Urothelium cell line (cell line): ENCODE measurements around the gene RTTN.

Experiments
- DNase-seq: peaks from one replicate; pipeline ENCODE4 v3.0.0; 2011; ENCODE audit warnings: low spot score, mixed read lengths
- FAIRE-seq: peaks from 2 replicates; lab custom pipeline; 2011; peaks lifted over from hg19 to GRCh38; lab: Jason Lieb, UNC

The RTTN gene

GRCh38 chr18:70036168-70036567 is 169.3 kb downstream of the RTTN start:
- FAIRE-seq (no peak), DNase-seq (no peak)

GRCh38 chr18:70031221-70031620 is 174.3 kb downstream of the RTTN start:
- DNase-seq: no peak
- no peak for FAIRE-seq

GRCh38 chr18:70030728-70031127 is 174.8 kb downstream of the RTTN start:
- no peak for DNase-seq
- no peak for FAIRE-seq

GRCh38 chr18:70029163-70029562 is 176.3 kb downstream of the RTTN start:
- DNase-seq (no peak), FAIRE-seq (no peak)

GRCh38 chr18:70028734-70029133 is 176.8 kb downstream of the RTTN start:
- DNase-seq: no peak
- no peak for FAIRE-seq

- FAIRE-seq: no peak
- no peak for DNase-seq
These were observed 177.4 kb downstream of the RTTN start for GRCh38 chr18:70028084-70028483.

GRCh38 chr18:70025580-70025979 is 179.9 kb downstream of the RTTN start:
- DNase-seq: no peak
- no peak for FAIRE-seq

- no peak for DNase-seq
- no peak for FAIRE-seq
These were observed 180.7 kb downstream of the RTTN start for GRCh38 chr18:70024829-70025228.

- DNase-seq (no peak), FAIRE-seq (no peak)
These were observed 181.4 kb downstream of the RTTN start for GRCh38 chr18:70024093-70024492.

- no peak for FAIRE-seq
- DNase-seq: no peak
These were observed 182.9 kb downstream of the RTTN start for GRCh38 chr18:70022636-70023035.

GRCh38 chr18:70021498-70021897 is 184.0 kb downstream of the RTTN start:
- no peak for DNase-seq
- FAIRE-seq: no peak

- FAIRE-seq: no peak
- DNase-seq: no peak
These were observed 184.4 kb downstream of the RTTN start for GRCh38 chr18:70021043-70021442.

- no peak for FAIRE-seq
These were observed 185.5 kb downstream of the RTTN start for GRCh38 chr18:70019991-70020390.

GRCh38 chr18:70019136-70019535 is 186.4 kb downstream of the RTTN start:
- FAIRE-seq (no peak), DNase-seq (no peak)

More at GRCh38 chr18:70019991-70020390, 185.5 kb downstream of the RTTN start:
- DNase-seq: no peak

GRCh38 chr18:70015127-70015526 is 190.4 kb downstream of the RTTN start:
- no peak for FAIRE-seq
- no peak for DNase-seq

- no peak for FAIRE-seq
- no peak for DNase-seq
These were observed 199.9 kb downstream of the RTTN start for GRCh38 chr18:70005580-70005979.

GRCh38 chr18:70004696-70005095 is 200.8 kb downstream of the RTTN start:
- DNase-seq: no peak
- FAIRE-seq: no peak

GRCh38 chr18:69999656-70000055 is 205.8 kb downstream of the RTTN start:
- DNase-seq (no peak), FAIRE-seq (no peak)

- DNase-seq (no peak), FAIRE-seq (no peak)
These were observed 206.9 kb downstream of the RTTN start for GRCh38 chr18:69998523-69998987.

- FAIRE-seq (no peak), DNase-seq (no peak)
These were observed 208.3 kb downstream of the RTTN start for GRCh38 chr18:69996951-69997798.

- DNase-seq (no peak), FAIRE-seq (no peak)
These were observed 209.1 kb downstream of the RTTN start for GRCh38 chr18:69996417-69996816.

GRCh38 chr18:69995774-69996173 is 209.7 kb downstream of the RTTN start:
- no peak for DNase-seq

GRCh38 chr18:69992776-69993175 is 212.7 kb downstream of the RTTN start:
- no peak for FAIRE-seq

More at GRCh38 chr18:69995774-69996173, 209.7 kb downstream of the RTTN start:
- FAIRE-seq: no peak

More at GRCh38 chr18:69992776-69993175, 212.7 kb downstream of the RTTN start:
- no peak for DNase-seq
